Transverse colon (tissue), 4 donors: ENCODE data around the gene CFAP61. TPM values are rescaled to one million over a fixed set of nuclear protein-coding genes. Genes with fewer than 3 reads are reported as not detected.

ENCODE experiments used
- DNase-seq: peaks from one replicate; pipeline ENCODE4 v3.0.0-alpha.2; 2019
- H3K27ac ChIP-seq, 4 donors: fragments of 200-600 bp; sonication (generic); 2 replicates each; pipeline ENCODE4 v1.5.1; 2016 to 2018; ENCODE audit warnings: inconsistent platforms in 4 of 4
- H3K27me3 ChIP-seq: fragments of 200-600 bp; sonication (generic); 2 replicates; pipeline ENCODE4 v1.5.1; 2017; ENCODE audit warnings: inconsistent platforms
- H3K36me3 ChIP-seq, 4 donors: fragments of 200-600 bp; sonication (generic); 2 replicates each; pipeline ENCODE4 v1.5.1; 2017 to 2019; ENCODE audit warnings: inconsistent platforms in 4 of 4
- H3K4me1 ChIP-seq, 4 donors: fragments of 200-600 bp; sonication (generic); 2 replicates each; pipeline ENCODE4 v1.5.1; 2017 to 2020; ENCODE audit warnings: inconsistent platforms in 4 of 4
- H3K4me3 ChIP-seq, 4 donors: fragments of 200-600 bp; sonication (generic); 1 replicate in 1 of 4; 2 replicates in 3 of 4; pipeline versions ENCODE4 v1.5.1 to v1.6.1; 2017 to 2019; ENCODE audit warnings: inconsistent platforms in 4 of 4
- H3K9me3 ChIP-seq, 2 donors: fragments of 200-600 bp; sonication (generic); 2 replicates each; pipeline ENCODE4 v1.5.1; 2017 to 2019; ENCODE audit warnings: inconsistent platforms in 2 of 2
- EP300 ChIP-seq: sonication (generic); formaldehyde crosslinking; IDR thresholded peaks from one replicate; pipeline ENCODE4 v1.6.1; 2017; ENCODE audit warnings: antibody characterized with exemption, low read depth
- POLR2A ChIP-seq: fragments of 450-650 bp; IDR thresholded peaks from one replicate; pipeline ENCODE4 v1.6.1; 2016; ENCODE audit warnings: antibody characterized with exemption, mild to moderate bottlenecking, moderate library complexity
- POLR2AphosphoS5 ChIP-seq, 3 donors: sonication (generic); formaldehyde crosslinking; IDR thresholded peaks; one replicate each; pipeline ENCODE4 v1.6.1; 2016; ENCODE audit warnings: antibody characterized with exemption in 3 of 3
- WGBS, 2 donors: methylation state at CpG; one replicate each; pipeline ENCODE4 v1.1.5; 2018; ENCODE audit warnings: low coverage in 1 of 2; 5-methylcytosine and 5-hydroxymethylcytosine counted together
- in situ Hi-C, 4 donors: fragments of 200-750 bp; cut with MboI; loops; one replicate each; pipeline versions ENCODE4 v1.15.0 to v1.15.1; 2017; ENCODE audit warnings: low sequenced_read_pairs in 3 of 4, low pct_ligation_motif_present in 1 of 4, low pct_unique_long_range_greater_than_20kb in 1 of 4
- intact Hi-C: fragments of 100-400 bp; cut with DNase I; formaldehyde crosslinking; loops from one replicate; pipeline ENCODE4 v1.15.1; 2023; ENCODE audit warnings: low total_unique reads
- total RNA-seq, 4 donors: library from RNA; depleted of rRNA; stranded (reverse); fragments of >200 nt; gene quantifications; one replicate each; pipeline ENCODE4 v1.1.0, GENCODE V29; 2016
- TF ChIP-seq, protein P1 (sequence below), 5 experiments: fragments of 200-600 bp in 3 of 5; fragments of 450-650 bp in 2 of 5; sonication (generic) in 3 of 5; IDR thresholded peaks; 1 replicate in 2 of 5; 2 replicates in 3 of 5; pipeline ENCODE4 v1.5.1; 2016 to 2017; ENCODE audit warnings: antibody characterized with exemption in 5 of 5, inconsistent platforms in 3 of 5, mild to moderate bottlenecking in 2 of 5, moderate library complexity in 1 of 5

Gene CFAP61
- total RNA-seq, 4 donors from 2014 or later, result 0.27 TPM; not detected in 3

- intact Hi-C loops, result no loop called here
Measured at GRCh38 chr20:20276811-20277530, 224.6 kb downstream of the CFAP61 start.

GRCh38 chr20:20277894-20278335, 225.6 kb downstream of the CFAP61 start:
- Histone ChIP-seq H3K27ac (no peak overlapping the region), H3K9me3 (no peaks in the 10 kb centered on the region), H3K4me1 (no peaks in the 10 kb centered on the region), H3K36me3 (no peaks in the 10 kb centered on the region), H3K4me3 (no peak overlapping the region), H3K27me3 (peaks cover 4% of the 10 kb centered on the region)
- intact Hi-C loops, result no loop called here
- 87% methylated on average over 3 of the region's 3 CpGs; no CpG with 5 or more reads in 1 of the 2 donors for WGBS, 2 donors
- TF ChIP-seq EP300 (no peak), POLR2A (no peak), POLR2AphosphoS5 (IDR thresholded peaks at IDR 0.05) (no peak)
- in situ Hi-C loops, result no loop called here
- no peak for DNase-seq

More at GRCh38 chr20:20276811-20277530, 224.6 kb downstream of the CFAP61 start:
- Histone ChIP-seq H3K36me3 (no peaks in the 10 kb centered on the region), H3K27ac (no peak overlapping the region), H3K9me3 (no peaks in the 10 kb centered on the region), H3K4me3 (no peak overlapping the region), H3K4me1 (no peaks in the 10 kb centered on the region), H3K27me3 (peaks cover 4% of the 10 kb centered on the region)
- WGBS, 2 donors, result 20 to 48% methylated on average over 5 to 26 of the region's 26 CpGs
- no peak for DNase-seq
- no peak for TF ChIP-seq POLR2AphosphoS5 (IDR thresholded peaks at IDR 0.05)
- TF ChIP-seq, protein P1, sequence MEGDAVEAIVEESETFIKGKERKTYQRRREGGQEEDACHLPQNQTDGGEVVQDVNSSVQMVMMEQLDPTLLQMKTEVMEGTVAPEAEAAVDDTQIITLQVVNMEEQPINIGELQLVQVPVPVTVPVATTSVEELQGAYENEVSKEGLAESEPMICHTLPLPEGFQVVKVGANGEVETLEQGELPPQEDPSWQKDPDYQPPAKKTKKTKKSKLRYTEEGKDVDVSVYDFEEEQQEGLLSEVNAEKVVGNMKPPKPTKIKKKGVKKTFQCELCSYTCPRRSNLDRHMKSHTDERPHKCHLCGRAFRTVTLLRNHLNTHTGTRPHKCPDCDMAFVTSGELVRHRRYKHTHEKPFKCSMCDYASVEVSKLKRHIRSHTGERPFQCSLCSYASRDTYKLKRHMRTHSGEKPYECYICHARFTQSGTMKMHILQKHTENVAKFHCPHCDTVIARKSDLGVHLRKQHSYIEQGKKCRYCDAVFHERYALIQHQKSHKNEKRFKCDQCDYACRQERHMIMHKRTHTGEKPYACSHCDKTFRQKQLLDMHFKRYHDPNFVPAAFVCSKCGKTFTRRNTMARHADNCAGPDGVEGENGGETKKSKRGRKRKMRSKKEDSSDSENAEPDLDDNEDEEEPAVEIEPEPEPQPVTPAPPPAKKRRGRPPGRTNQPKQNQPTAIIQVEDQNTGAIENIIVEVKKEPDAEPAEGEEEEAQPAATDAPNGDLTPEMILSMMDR (IDR thresholded peaks at IDR 0.05), result no peak
- no peak for TF ChIP-seq POLR2A
- no peak for TF ChIP-seq EP300
- in situ Hi-C loops, result no loop called here

DNA sequence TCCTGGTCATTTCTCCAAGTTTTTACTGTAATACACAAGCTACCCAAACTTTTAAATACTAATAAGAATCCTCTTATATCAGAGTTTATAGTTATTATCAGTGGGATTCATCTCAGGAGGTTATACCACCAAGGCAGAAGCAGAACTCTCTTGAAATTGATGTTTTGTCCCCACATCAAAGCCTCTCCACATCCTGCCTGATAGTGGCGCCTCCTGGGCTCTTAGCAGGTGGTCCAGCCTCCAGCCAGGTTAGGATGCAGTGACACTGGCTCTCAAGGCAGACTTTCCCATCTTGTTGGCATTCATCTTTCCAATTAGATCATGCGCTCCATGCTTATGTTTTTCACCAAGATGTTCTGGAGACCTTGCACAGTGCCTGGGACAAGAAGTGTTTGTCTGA, 233.7 kb downstream of the CFAP61 start:
- in situ Hi-C loops, result no loop called here
- intact Hi-C loops, result no loop called here
- 74 to 100% methylated on average over 1 to 2 of the region's 2 CpGs for WGBS, 2 donors

DNA sequence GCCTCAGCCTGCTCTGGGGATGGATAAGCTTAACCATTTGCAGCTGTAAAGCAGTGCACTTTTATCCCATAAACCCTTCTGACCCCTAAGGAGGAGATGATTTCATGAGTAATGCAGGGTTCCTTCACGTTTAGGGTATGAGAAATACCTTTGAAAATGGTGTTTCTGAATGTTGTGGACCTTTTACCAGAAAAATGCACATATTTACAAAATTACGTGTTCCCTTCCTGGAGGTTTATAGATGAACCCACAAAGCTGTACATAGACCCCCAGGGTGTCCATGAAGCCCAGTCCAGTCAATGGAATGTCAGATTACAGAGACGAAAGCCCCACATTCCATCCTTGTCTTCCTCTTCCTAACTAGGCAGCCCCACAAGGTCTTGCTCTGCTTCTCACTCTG, 237.0 kb downstream of the CFAP61 start:
- WGBS, 2 donors, result 74 to 80% methylated on average over 1 to 3 of the region's 3 CpGs
- Histone ChIP-seq H3K4me1 (no peaks in the 10 kb centered on the region), H3K27me3 (peaks cover 7% of the 10 kb centered on the region), H3K4me3 (no peak overlapping the region), H3K27ac (no peak overlapping the region), H3K36me3 (no peaks in the 10 kb centered on the region), H3K9me3 (no peaks in the 10 kb centered on the region)
- DNase-seq, result no peak
- TF ChIP-seq EP300, result no peak
- in situ Hi-C loops (no loop called here), intact Hi-C loops (no loop called here)

More for the DNA sequence above, 233.7 kb downstream of the CFAP61 start:
- Histone ChIP-seq H3K36me3 (no peaks in the 10 kb centered on the region), H3K27ac (no peak overlapping the region), H3K9me3 (no peaks in the 10 kb centered on the region), H3K4me1 (no peaks in the 10 kb centered on the region), H3K4me3 (no peak overlapping the region), H3K27me3 (peaks cover 7% of the 10 kb centered on the region)
- DNase-seq, result no peak
- TF ChIP-seq POLR2AphosphoS5 (IDR thresholded peaks at IDR 0.05) (no peak), EP300 (no peak), POLR2A (no peak)
- TF ChIP-seq, protein P1 (IDR thresholded peaks at IDR 0.05), result no peak

GRCh38 chr20:20292472-20292871, 240.1 kb downstream of the CFAP61 start:
- WGBS, 2 donors, result 89% methylated on average over 4 of the region's 4 CpGs; no CpG with 5 or more reads in 1 of the 2 donors
- TF ChIP-seq EP300, result no peak
- TF ChIP-seq, protein P1 (IDR thresholded peaks at IDR 0.05), result no peak
- no peak for TF ChIP-seq POLR2A
- TF ChIP-seq POLR2AphosphoS5 (IDR thresholded peaks at IDR 0.05), result no peak
- Histone ChIP-seq H3K9me3 (no peaks in the 10 kb centered on the region), H3K4me1 (no peaks in the 10 kb centered on the region), H3K36me3 (no peaks in the 10 kb centered on the region), H3K4me3 (no peak overlapping the region), H3K27ac (no peak overlapping the region), H3K27me3 (no peaks in the 10 kb centered on the region)
- no peak for DNase-seq
- in situ Hi-C loops (no loop called here), intact Hi-C loops (no loop called here)
